Limb (tissue), 2 donors: Measurements from ENCODE around the gene THSD7B.

Experiments
- DNase-seq, 2 donors: peaks; one replicate each; pipeline ENCODE4 v3.0.0-alpha.2; 2016; ENCODE audit errors: extremely low spot score in 2 of 2

Gene THSD7B

GRCh38 chr2:137357634-137358033, 592.3 kb downstream of the THSD7B start:
- DNase-seq: no peak

- no peak for DNase-seq
Observed at GRCh38 chr2:137367361-137367760, 602.0 kb downstream of the THSD7B start.

- DNase-seq: no peak
Observed at GRCh38 chr2:137369106-137369505, 603.8 kb downstream of the THSD7B start.

- DNase-seq: no peak
Observed at GRCh38 chr2:137379186-137379585, 613.8 kb downstream of the THSD7B start.

- no peak for DNase-seq
Observed at GRCh38 chr2:137380610-137381009, 615.3 kb downstream of the THSD7B start.

GRCh38 chr2:137381731-137382130, 616.4 kb downstream of the THSD7B start:
- no peak for DNase-seq

- DNase-seq: no peak
Observed at GRCh38 chr2:137383391-137383790, 618.0 kb downstream of the THSD7B start.

- no peak for DNase-seq
Observed at GRCh38 chr2:137387044-137387443, 621.7 kb downstream of the THSD7B start.

- DNase-seq: no peak
Observed at GRCh38 chr2:137405496-137405895, 640.2 kb downstream of the THSD7B start.

GRCh38 chr2:137411585-137411984, 646.2 kb downstream of the THSD7B start:
- no peak for DNase-seq

GRCh38 chr2:137420744-137421143, 655.4 kb downstream of the THSD7B start:
- no peak for DNase-seq

- DNase-seq: no peak
Observed at GRCh38 chr2:137435162-137435561, 669.8 kb downstream of the THSD7B start.

GRCh38 chr2:137437386-137437785, 672.0 kb downstream of the THSD7B start:
- no peak for DNase-seq

- no peak for DNase-seq
Observed at GRCh38 chr2:137444970-137445369, 679.6 kb downstream of the THSD7B start.

GRCh38 chr2:137449454-137449853, 684.1 kb downstream of the THSD7B start:
- no peak for DNase-seq

- no peak for DNase-seq
Observed at GRCh38 chr2:137454886-137455285, 689.5 kb downstream of the THSD7B start.

- DNase-seq: peak; percentile 49 to 50
Observed at GRCh38 chr2:137467246-137467862, 702.0 kb downstream of the THSD7B start.

- peak in 1 of 2 donors; percentile 12 for DNase-seq
Observed at GRCh38 chr2:137493261-137493660, 727.9 kb downstream of the THSD7B start.

GRCh38 chr2:137500599-137500998, 735.3 kb downstream of the THSD7B start:
- no peak for DNase-seq

GRCh38 chr2:137507237-137507636, 741.9 kb downstream of the THSD7B start:
- DNase-seq: no peak

GRCh38 chr2:137508739-137509384, 743.5 kb downstream of the THSD7B start:
- no peak for DNase-seq

GRCh38 chr2:137511526-137511925, 746.2 kb downstream of the THSD7B start:
- DNase-seq: no peak
